A549 treated with Mapracorat at 1 μM for 4 hours (cell line): ENCODE measurements around the gene EID2B. TPM values are rescaled to one million over a fixed set of nuclear protein-coding genes. Genes with fewer than 3 reads are reported as not detected.

ENCODE experiments used
- total RNA-seq: library from RNA; stranded (reverse); fragments of 200-300 nt; extraction: Qiagen RNA extraction; gene quantifications from 5 replicates; pipeline ENCODE4 v1.2.3, GENCODE V29; 2022

EID2B gene, protein sequence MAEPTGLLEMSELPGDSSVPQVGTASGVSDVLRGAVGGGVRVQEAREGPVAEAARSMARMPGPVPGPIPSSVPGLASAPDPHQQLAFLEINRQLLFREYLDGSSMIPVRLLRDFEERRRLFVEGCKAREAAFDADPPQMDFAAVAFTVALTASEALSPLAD
- total RNA-seq, result 6.6 to 10.3 TPM (median 7.9 TPM) in 5 replicates

GRCh38 chr19:39532233-39533002 lies at the start of gene EID2B:
TSS of gene EID2B (minus strand) at chr19:39532852. CDS start at chr19:39532802, 50 bp downstream.

DNA sequence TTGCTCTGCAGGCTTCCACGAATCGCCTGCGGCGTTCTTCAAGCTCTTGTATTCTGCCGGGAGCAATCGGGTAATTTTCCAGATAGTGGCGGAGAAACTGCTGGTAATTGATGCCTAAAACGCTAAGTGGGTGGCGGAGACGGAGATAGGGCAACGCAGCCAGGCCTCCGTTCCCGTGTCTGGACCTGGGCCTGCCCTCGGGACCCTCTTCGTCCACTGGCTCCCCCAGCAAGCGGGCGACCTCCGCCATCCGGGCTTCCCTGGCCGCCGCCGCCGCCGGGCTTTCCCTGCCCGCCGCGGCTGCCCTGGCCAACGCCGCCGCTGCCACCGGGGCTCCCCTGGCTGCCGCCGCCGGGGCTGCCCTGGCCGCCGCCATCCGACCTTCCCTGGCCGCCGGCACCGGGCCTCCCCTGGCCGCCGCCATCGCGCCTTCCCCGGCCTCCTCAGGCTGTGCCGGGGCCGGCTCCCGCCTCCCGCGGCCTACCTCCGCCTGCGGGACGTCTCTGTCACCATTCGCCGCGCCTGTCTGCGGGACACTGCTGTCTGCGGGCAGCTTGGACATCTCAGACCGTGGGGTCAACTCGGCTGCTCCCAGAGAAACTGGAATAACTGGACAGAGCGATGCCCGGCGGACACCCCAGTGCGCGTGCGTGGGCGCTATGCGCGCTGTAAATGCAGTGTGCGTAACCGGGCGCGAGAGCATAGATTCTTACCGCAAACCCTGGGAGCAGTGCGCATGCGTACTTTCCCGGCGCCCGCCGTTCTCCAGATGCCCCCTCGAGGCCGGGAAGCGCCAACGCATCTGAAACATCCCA lies 7.1 kb upstream of the EID2B start, which contains the start of gene EID2:
EID2 (minus strand) TSS at position 644 of the 815 bp plus-strand sequence; CDS start at position 562, 82 bp downstream.

GRCh38 chr19:39514840-39515550 lies 17.7 kb downstream of the EID2B start, which contains the start of gene SELENOV:
TSS of gene SELENOV (plus strand) at chr19:39515139. CDS start at chr19:39515213, 74 bp downstream.

DNA sequence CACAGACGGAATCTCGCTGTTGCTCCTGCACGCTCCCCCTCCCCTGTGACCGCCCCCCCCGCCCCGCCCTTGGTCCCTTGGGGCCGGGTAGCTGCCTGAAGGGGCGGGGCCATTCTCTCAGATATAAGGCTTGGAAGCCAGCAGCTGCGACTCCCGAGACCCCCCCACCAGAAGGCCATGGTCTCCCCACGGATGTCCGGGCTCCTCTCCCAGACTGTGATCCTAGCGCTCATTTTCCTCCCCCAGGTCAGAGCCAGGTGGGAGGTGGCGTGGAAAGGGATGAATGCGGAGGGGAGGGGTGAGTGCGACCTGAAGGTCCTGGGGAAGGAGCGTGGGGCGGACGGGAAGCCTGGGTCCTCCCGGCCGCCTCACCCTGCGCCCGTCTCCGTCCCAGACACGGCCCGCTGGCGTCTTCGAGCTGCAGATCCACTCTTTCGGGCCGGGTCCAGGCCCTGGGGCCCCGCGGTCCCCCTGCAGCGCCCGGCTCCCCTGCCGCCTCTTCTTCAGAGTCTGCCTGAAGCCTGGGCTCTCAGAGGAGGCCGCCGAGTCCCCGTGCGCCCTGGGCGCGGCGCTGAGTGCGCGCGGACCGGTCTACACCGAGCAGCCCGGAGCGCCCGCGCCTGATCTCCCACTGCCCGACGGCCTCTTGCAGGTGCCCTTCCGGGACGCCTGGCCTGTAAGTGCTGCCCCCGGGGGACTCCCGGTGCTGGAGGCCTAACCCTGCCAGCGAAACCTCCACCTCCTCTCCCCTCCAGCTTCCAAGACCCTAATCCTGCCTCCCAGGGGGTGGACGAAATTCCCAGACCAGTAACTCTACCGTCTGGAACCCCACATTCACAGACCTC lies 33.6 kb downstream of the EID2B start, which contains the start of gene DLL3:
DLL3 (plus strand) TSS at position 150 of the 845 bp plus-strand sequence; CDS start at position 178, 28 bp downstream.

Other genes with a start within 250 kb of the EID2B start
- gene IFNL1, start 236.4 kb downstream of the EID2B start, total RNA-seq, result 0.39 TPM in 1 of 5 replicates, not detected in the others
- 5.7 to 11.3 TPM (median 9.7 TPM) in 5 replicates for gene LRFN1, start 212.0 kb downstream of the EID2B start, total RNA-seq
- 0.49 to 0.59 TPM in 2 of 5 replicates, not detected in the others for gene GMFG, start 196.8 kb downstream of the EID2B start, total RNA-seq
- 116 to 175 TPM (median 166 TPM) in 5 replicates for gene SAMD4B, start 190.4 kb downstream of the EID2B start, total RNA-seq
- 69.0 to 77.2 TPM (median 74.6 TPM) in 5 replicates for gene PAF1, start 141.7 kb downstream of the EID2B start, total RNA-seq
- 70.3 to 78.2 TPM (median 72.2 TPM) in 5 replicates for gene MED29, start 141.5 kb downstream of the EID2B start, total RNA-seq
- gene ZFP36, start 126.0 kb downstream of the EID2B start, total RNA-seq, result 175 to 251 TPM (median 211 TPM) in 5 replicates
- gene PLEKHG2, start 120.2 kb downstream of the EID2B start, total RNA-seq, result 63.4 to 106 TPM (median 88.8 TPM) in 5 replicates
- 6,732 to 7,787 TPM (median 7,280 TPM) in 5 replicates for gene RPS16, start 96.9 kb downstream of the EID2B start, total RNA-seq
- 165 to 210 TPM (median 178 TPM) in 5 replicates for gene SUPT5H, start 87.3 kb downstream of the EID2B start, total RNA-seq
- 169 to 233 TPM (median 220 TPM) in 5 replicates for gene TIMM50, start 52.0 kb downstream of the EID2B start, total RNA-seq
- gene DLL3, start 33.9 kb downstream of the EID2B start, total RNA-seq, result 6.5 to 11.3 TPM (median 10.5 TPM) in 5 replicates
- not detected in 5 replicates for gene SELENOV, start 17.7 kb downstream of the EID2B start, total RNA-seq
- 32.4 to 46.0 TPM (median 44.1 TPM) in 5 replicates for gene EID2, start 7.3 kb upstream of the EID2B start, total RNA-seq
- gene LGALS13, start 69.7 kb upstream of the EID2B start, total RNA-seq, result not detected in 5 replicates
- not detected in 5 replicates for gene LGALS16, start 123.1 kb upstream of the EID2B start, total RNA-seq
- not detected in 5 replicates for gene LGALS14, start 171.6 kb upstream of the EID2B start, total RNA-seq
- gene CLC, start 205.2 kb upstream of the EID2B start, total RNA-seq, result not detected in 5 replicates
- gene LEUTX, start 246.0 kb upstream of the EID2B start, total RNA-seq, result not detected in 5 replicates